Activated CD4-positive, alpha-beta T cell treated with anti-CD3 and anti-CD28 coated beads for 1 hour (primary cell): ENCODE measurements around the gene FTL.

Source experiments
- DNase-seq: peaks from one replicate; pipeline ENCODE4 v3.0.0-alpha.2; 2020

The FTL gene

DNA sequence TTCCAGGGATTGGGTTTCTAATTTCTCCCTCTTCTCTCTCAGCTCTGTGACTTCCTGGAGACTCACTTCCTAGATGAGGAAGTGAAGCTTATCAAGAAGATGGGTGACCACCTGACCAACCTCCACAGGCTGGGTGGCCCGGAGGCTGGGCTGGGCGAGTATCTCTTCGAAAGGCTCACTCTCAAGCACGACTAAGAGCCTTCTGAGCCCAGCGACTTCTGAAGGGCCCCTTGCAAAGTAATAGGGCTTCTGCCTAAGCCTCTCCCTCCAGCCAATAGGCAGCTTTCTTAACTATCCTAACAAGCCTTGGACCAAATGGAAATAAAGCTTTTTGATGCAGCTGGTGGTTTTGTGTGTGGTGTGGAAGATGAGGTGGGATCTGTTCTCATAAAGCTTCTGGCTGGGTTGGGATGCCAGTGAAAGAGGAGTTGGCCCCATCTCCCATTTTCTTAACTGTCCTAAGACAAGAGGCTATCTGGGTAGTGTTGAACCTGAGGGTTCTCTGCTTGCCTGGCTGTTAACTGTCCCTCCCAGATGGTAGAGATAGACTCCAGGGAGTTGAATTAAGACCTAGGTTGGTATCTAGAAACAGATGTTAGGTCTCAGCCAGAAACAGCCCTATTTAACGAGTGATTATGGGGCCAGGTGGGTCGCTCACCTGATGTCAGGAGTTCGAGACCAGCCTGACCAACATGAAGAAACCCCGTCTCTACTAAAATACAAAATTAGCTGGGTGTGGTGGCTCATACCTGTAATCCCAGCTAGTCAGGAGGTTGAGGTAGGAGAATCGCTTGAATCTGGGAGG, 1.6 kb downstream of the FTL start:
- DNase-seq, result no peak

DNA sequence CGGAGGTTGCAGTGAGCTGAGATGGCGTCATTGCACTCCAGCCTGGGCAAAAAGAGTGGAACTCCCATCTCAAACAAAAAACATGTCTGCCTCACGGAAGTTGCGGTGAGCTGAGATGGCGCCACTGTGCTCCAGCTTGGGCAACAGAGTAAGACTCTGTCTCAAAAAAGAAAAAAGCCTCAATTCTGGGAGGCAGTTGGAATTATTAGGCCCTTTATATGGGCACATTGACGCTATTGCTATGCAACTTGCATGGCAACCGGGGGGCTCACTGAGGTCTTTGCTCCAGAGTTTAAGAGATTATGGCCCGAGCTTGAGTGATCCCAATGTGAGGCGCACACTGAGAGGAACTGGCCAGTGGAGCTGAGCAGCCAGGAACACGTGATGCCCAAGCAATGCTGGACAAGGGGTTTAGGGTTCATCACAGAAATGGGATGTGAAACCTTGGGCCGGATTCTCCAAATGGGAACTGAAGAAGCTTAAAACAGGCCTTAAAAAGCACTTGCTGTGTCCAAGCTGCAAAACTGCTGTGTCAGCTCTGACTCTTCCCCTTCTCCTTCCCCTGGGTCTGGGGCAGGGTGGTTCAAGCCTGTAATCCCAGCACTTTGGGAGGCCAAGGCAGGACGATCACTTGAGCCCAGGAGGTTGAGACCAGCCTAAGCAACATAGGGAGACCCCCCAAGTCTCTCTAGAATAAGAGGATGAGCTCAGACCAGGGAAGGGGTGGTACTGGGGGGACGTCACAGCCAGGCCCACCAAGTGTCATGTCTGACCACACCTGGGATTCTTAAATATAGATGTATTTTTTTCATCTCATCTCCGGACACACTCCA, 2.5 kb downstream of the FTL start:
- DNase-seq, result no peak

GRCh38 chr19:48968179-48968661, 3.1 kb downstream of the FTL start:
- DNase-seq, result no peak

DNA sequence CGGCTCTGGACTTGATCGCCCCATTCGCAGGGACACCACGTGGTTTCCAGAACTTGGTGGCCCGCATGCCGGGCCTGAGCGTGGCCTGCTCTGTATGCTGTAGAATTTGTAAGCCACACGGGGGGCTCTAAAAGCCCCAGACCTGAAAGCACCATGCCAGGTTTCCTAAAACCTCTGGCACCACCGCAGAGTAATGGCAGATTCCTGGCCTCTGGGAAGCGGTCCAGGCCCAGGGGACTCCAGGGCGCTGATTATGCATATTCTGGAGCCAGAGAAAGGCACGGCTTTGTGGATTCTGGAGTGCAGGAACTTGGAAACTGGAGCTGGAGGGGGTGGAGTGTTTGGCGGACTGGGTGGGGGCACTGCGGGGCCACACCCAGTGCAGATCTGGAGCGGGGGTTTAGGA, 3.7 kb downstream of the FTL start:
- DNase-seq, result no peak

GRCh38 chr19:48969276-48970138, 4.4 kb downstream of the FTL start:
- no peak for DNase-seq

- no peak for DNase-seq
Observed at GRCh38 chr19:48970139-48970766, 5.1 kb downstream of the FTL start.

- peak; percentile 70 for DNase-seq
Observed at GRCh38 chr19:48970923-48971395, 5.8 kb downstream of the FTL start.

DNA sequence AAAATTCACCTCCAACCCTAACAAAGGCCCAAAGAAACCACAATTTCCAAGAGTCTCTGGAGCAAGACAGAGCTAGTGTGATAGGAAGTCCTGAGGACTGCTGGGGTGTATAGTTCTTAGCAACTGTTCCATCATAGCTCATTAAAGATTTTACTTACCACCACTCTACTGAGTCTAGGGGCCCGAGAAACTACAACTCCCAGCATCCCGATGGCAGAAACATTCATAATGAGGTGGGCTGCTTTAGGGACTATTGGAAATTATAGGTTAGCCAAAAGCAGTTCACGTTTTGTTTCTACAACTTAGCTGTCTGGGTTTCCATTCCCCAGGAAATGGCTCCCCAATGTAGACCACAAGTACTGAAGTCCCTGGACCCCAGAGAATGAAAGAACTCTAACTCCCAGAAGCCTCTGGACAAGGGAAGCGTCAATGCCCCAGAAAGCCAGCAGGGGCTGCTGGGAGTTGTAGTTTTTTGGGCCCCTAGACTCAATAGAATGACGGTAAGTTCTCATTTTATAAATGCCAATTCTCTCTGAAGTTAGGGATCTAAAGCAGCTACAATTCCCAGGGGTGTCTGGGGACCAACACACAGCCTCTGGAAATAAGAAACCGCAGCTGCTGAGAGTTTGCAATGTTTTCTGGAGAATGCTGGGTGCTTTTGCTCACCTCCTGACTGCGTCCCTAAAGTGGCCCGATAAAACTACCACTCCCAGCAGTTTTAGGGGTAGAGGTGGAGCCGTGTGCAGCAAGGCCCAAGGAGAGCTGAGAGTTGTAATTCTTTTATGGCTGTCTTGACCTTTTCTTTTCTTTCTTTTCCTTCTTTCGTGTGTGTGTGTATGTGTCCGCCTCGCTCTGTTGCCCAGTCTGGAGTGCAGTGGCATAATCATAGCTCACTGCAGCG, 11.1 kb downstream of the FTL start:
- DNase-seq, result no peak

GRCh38 chr19:48977061-48977460, 12.0 kb downstream of the FTL start:
- no peak for DNase-seq

- no peak for DNase-seq
Observed at GRCh38 chr19:48982280-48982679, 17.2 kb downstream of the FTL start.

DNA sequence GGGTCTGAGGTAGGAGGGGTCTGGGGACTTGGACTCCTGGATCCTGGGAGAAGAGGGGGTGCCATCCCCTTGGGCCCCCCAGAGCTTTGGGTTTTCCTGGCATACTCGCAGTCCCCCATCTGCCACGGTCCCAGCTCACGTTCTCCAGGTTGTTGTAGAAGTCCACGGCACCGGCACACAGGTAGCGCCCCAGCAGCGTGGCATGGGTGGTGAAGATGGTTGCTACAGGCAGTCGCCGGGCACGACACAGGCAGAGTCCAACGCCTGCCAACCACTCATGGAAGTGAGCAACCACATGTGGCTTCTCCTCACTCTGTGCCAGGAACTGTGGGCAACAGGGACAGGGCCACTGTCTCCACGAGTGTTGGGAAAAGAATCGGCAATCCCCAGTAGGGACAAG, 20.6 kb downstream of the FTL start:
- no peak for DNase-seq

- no peak for DNase-seq
Observed at GRCh38 chr19:48986211-48986610, 21.1 kb downstream of the FTL start.

GRCh38 chr19:48987323-48987722, 22.2 kb downstream of the FTL start:
- no peak for DNase-seq

DNA sequence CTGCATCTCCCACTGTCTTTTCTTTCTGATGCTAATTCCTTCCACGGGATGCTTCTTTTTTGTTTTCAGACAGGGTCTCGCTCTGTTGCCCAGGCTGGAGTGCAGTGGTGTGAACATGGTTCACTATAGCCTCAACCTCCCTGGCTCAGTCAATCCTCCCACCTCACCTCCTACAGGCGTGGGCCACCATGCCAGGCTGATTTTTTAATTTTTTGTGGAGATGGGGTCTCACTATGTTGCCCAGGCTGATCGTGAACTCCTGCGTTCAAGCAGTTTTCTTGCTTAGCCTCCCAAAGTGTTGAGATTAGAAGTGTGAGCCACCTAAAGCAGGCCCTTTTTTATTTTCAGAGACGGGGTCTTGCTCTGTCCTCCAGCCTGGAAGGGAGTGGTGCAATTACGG, 23.2 kb downstream of the FTL start:
- no peak for DNase-seq

GRCh38 chr19:48988860-48989259, 23.8 kb downstream of the FTL start:
- DNase-seq, result no peak

GRCh38 chr19:48989701-48990291, 24.7 kb downstream of the FTL start:
- DNase-seq, result no peak

- no peak for DNase-seq
Observed at GRCh38 chr19:48990400-48990799, 25.3 kb downstream of the FTL start.

- no peak for DNase-seq
Observed at GRCh38 chr19:48991011-48991609, 26.0 kb downstream of the FTL start.

DNA sequence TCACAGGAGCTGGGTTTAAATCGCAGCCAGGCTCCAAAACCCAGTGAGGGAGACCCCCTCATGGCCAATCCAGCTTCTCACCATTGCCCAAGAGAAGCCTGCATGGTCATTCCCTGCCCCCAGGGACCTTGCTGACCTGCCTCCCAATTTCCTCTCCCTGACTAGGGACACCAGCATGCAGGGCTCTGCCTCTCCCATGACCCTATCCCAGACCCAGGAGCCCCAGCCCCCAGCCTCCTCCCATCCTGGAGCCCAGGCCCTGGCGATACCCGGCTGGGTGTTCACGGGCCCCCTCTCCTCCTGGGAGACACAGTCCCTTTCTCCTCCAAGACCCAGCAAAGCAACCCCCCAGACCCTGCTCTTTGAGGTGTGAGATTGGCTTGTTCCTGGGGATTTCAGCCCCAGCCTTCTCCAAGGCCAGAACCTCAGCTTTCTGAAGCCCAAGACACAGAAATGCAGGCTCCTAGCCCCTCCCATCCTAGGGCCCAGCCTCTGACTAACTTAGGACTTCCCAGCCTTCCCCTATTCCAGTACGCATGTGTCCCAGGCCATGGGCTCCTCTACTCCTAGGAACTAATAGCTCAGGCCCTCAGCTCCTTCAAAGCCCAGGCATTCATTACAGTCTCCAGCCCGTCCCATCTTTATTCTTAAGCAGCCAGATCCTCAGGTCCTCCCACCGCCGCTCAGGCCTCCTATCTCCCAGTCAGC, 26.9 kb downstream of the FTL start:
- DNase-seq, result no peak
